Vagina (tissue), 2 donors: ENCODE results near the gene ALX3.
"Not testable (repeated sequence)": the region's sequence is repeated elsewhere in the genome, so short reads cannot be mapped to it uniquely, and the experiment has no call there.

Experiments
- CTCF ChIP-seq, 3 experiments: fragments of 450-650 bp in 2 of 3; fragments of 200-600 bp in 1 of 3; sonication (generic) in 1 of 3; IDR thresholded peaks; one replicate each; pipeline ENCODE4 v1.5.1; 2017 to 2019; ENCODE audit warnings: antibody characterized with exemption in 3 of 3, mild to moderate bottlenecking in 2 of 3, moderate library complexity in 2 of 3
- POLR2A ChIP-seq, 2 donors: fragments of 450-650 bp; IDR thresholded peaks; one replicate each; pipeline ENCODE4 v1.6.1; 2017; ENCODE audit warnings: antibody characterized with exemption in 2 of 2, mild to moderate bottlenecking in 2 of 2, moderate library complexity in 2 of 2

GRCh38 chr1:110030687-110031086, 39.8 kb downstream of the ALX3 start:
- not testable (repeated sequence) for TF ChIP-seq POLR2A, CTCF (IDR thresholded peaks at IDR 0.05)
